ENCODE data around the gene FGD6.
A peak's percentile ranks its signal among the peaks of the same experiment; 100 is the strongest.
"Not testable (repeated sequence)": the region's sequence is repeated elsewhere in the genome, so short reads cannot be mapped to it uniquely, and the experiment has no call there.

Gene FGD6

GRCh38 chr12:95217377-95218149 is at the start of gene FGD6, which contains the start of gene VEZT:
FGD6 (minus strand) TSS chr12:95217467; CDS start chr12:95217240, 227 bp downstream.
VEZT (plus strand) TSS chr12:95217807; CDS start chr12:95217851, 44 bp downstream.
- DNase-seq, result peak; percentile 97 to 99

- no peak for DNase-seq
These were observed 49.0 kb upstream of the FGD6 start for GRCh38 chr12:95266254-95266653.

GRCh38 chr12:95265765-95266164 is 48.5 kb upstream of the FGD6 start:
- DNase-seq, result no peak

GRCh38 chr12:95262808-95263207 is 45.5 kb upstream of the FGD6 start:
- DNase-seq, result no peak

- DNase-seq, result no peak
These were observed 43.8 kb upstream of the FGD6 start for GRCh38 chr12:95261109-95261508.

- DNase-seq, result no peak
These were observed 42.1 kb upstream of the FGD6 start for GRCh38 chr12:95259368-95259767.

GRCh38 chr12:95258803-95259202 is 41.5 kb upstream of the FGD6 start:
- DNase-seq, result no peak

- DNase-seq, result no peak
These were observed 40.9 kb upstream of the FGD6 start for GRCh38 chr12:95258151-95258550.

GRCh38 chr12:95257541-95257940 is 40.3 kb upstream of the FGD6 start:
- DNase-seq, result no peak

- DNase-seq, result no peak
These were observed 36.1 kb upstream of the FGD6 start for GRCh38 chr12:95253386-95253785.

- no peak for DNase-seq
These were observed 31.5 kb upstream of the FGD6 start for GRCh38 chr12:95248604-95249360.

GRCh38 chr12:95248095-95248494 is 30.8 kb upstream of the FGD6 start:
- DNase-seq, result no peak

- no peak for DNase-seq
These were observed 27.1 kb upstream of the FGD6 start for GRCh38 chr12:95244350-95244749.

GRCh38 chr12:95243497-95244183 is 26.4 kb upstream of the FGD6 start:
- no peak for DNase-seq

GRCh38 chr12:95241761-95242506 is 24.7 kb upstream of the FGD6 start:
- DNase-seq, result no peak

GRCh38 chr12:95241138-95241537 is 23.9 kb upstream of the FGD6 start:
- not testable (repeated sequence) for DNase-seq

GRCh38 chr12:95240556-95240955 is 23.3 kb upstream of the FGD6 start:
- no peak for DNase-seq

GRCh38 chr12:95239835-95240234 is 22.6 kb upstream of the FGD6 start:
- not testable (repeated sequence) for DNase-seq

GRCh38 chr12:95239216-95239615 is 21.9 kb upstream of the FGD6 start:
- no peak for DNase-seq

- DNase-seq, result no peak
These were observed 20.9 kb upstream of the FGD6 start for GRCh38 chr12:95238150-95238549.

- DNase-seq, result no peak
These were observed 20.0 kb upstream of the FGD6 start for GRCh38 chr12:95237315-95237714.

GRCh38 chr12:95235621-95236020 is 18.4 kb upstream of the FGD6 start:
- DNase-seq, result not testable (repeated sequence)

GRCh38 chr12:95234187-95234586 is 16.9 kb upstream of the FGD6 start:
- not testable (repeated sequence) for DNase-seq

All from NCI-H187 (cell line).